Neutrophil (primary cell): ENCODE data around the gene CLIP1.

Source experiments
- H3K27ac ChIP-seq: fragments of 200-600 bp; sonication (generic); 2 replicates; pipeline ENCODE4 v1.5.1; 2016; ENCODE audit warnings: mild to moderate bottlenecking, moderate library complexity
- H3K27me3 ChIP-seq: fragments of 200-600 bp; sonication (generic); 2 replicates; pipeline ENCODE4 v1.6.0; 2016; ENCODE audit warnings: mild to moderate bottlenecking
- H3K36me3 ChIP-seq: fragments of 200-600 bp; sonication (generic); 2 replicates; pipeline ENCODE4 v1.5.1; 2017
- H3K4me1 ChIP-seq, 2 experiments: fragments of 200-600 bp in 1 of 2; sonication (generic) in 1 of 2; 1 replicate in 1 of 2; 2 replicates in 1 of 2; pipeline versions ENCODE4 v1.5.1 to v1.6.1; 2013 to 2016; ENCODE audit warnings: low read depth in 1 of 2, low read length in 1 of 2, mild to moderate bottlenecking in 1 of 2, moderate library complexity in 1 of 2; ENCODE audit not compliant: control insufficient read depth in 1 of 2, insufficient read depth in 1 of 2
- H3K4me3 ChIP-seq, 2 experiments: fragments of 200-600 bp in 1 of 2; sonication (generic) in 1 of 2; 1 replicate in 1 of 2; 2 replicates in 1 of 2; pipeline ENCODE4 v1.5.1; 2013 to 2016; ENCODE audit warnings: low read depth in 1 of 2, low read length in 1 of 2, mild to moderate bottlenecking in 1 of 2, moderate library complexity in 1 of 2
- H3K9me3 ChIP-seq: fragments of 200-600 bp; sonication (generic); 2 replicates; pipeline ENCODE4 v1.5.1; 2016
- CTCF ChIP-seq: fragments of 200-600 bp; sonication (generic); IDR thresholded peaks from 2 replicates; pipeline ENCODE4 v1.5.1; 2016; ENCODE audit warnings: antibody characterized with exemption

The CLIP1 gene

GRCh38 chr12:122349078-122349477 is 73.4 kb downstream of the CLIP1 start:
- peaks cover 88% of the 10 kb centered on the region for H3K36me3 ChIP-seq
- no peaks in the 10 kb centered on the region for H3K9me3 ChIP-seq
- no peaks in the 10 kb centered on the region for H3K4me1 ChIP-seq
- no peaks in the 10 kb centered on the region for H3K27me3 ChIP-seq
- H3K4me3 ChIP-seq = no peak overlapping the region
- H3K27ac ChIP-seq = no peak overlapping the region
- TF ChIP-seq CTCF = no peak

GRCh38 chr12:122348505-122348904 is 74.0 kb downstream of the CLIP1 start:
- no peaks in the 10 kb centered on the region for H3K4me1 ChIP-seq
- peaks cover 82% of the 10 kb centered on the region for H3K36me3 ChIP-seq
- H3K27me3 ChIP-seq = no peaks in the 10 kb centered on the region
- no peaks in the 10 kb centered on the region for H3K9me3 ChIP-seq
- no peak overlapping the region for H3K4me3 ChIP-seq
- TF ChIP-seq CTCF = no peak
- H3K27ac ChIP-seq = no peak overlapping the region

- peaks cover 65% of the 10 kb centered on the region for H3K36me3 ChIP-seq
- no peaks in the 10 kb centered on the region for H3K4me1 ChIP-seq
- TF ChIP-seq CTCF = no peak
- H3K9me3 ChIP-seq = no peaks in the 10 kb centered on the region
- H3K27ac ChIP-seq = no peak overlapping the region
- H3K27me3 ChIP-seq = no peaks in the 10 kb centered on the region
- H3K4me3 ChIP-seq = no peak overlapping the region
These were observed 76.4 kb downstream of the CLIP1 start for GRCh38 chr12:122346054-122346453.

GRCh38 chr12:122345042-122345441 is 77.4 kb downstream of the CLIP1 start:
- no peaks in the 10 kb centered on the region for H3K4me1 ChIP-seq
- TF ChIP-seq CTCF = no peak
- no peak overlapping the region for H3K27ac ChIP-seq
- H3K9me3 ChIP-seq = no peaks in the 10 kb centered on the region
- peaks cover 66% of the 10 kb centered on the region for H3K36me3 ChIP-seq
- no peak overlapping the region for H3K4me3 ChIP-seq
- no peaks in the 10 kb centered on the region for H3K27me3 ChIP-seq

- TF ChIP-seq CTCF = no peak
- Histone ChIP-seq H3K4me3 (no peak overlapping the region), H3K36me3 (peaks cover 80% of the 10 kb centered on the region), H3K9me3 (no peaks in the 10 kb centered on the region), H3K27me3 (no peaks in the 10 kb centered on the region), H3K4me1 (no peaks in the 10 kb centered on the region), H3K27ac (no peak overlapping the region)
These were observed 86.2 kb downstream of the CLIP1 start for GRCh38 chr12:122336015-122336946.
